A204.1 (cell line): ENCODE measurements around the gene SIRPA.

Experiments
- FAIRE-seq: peaks from 2 replicates; lab custom pipeline; 2012; peaks lifted over from hg19 to GRCh38; lab: Jason Lieb, UNC

Gene SIRPA

DNA sequence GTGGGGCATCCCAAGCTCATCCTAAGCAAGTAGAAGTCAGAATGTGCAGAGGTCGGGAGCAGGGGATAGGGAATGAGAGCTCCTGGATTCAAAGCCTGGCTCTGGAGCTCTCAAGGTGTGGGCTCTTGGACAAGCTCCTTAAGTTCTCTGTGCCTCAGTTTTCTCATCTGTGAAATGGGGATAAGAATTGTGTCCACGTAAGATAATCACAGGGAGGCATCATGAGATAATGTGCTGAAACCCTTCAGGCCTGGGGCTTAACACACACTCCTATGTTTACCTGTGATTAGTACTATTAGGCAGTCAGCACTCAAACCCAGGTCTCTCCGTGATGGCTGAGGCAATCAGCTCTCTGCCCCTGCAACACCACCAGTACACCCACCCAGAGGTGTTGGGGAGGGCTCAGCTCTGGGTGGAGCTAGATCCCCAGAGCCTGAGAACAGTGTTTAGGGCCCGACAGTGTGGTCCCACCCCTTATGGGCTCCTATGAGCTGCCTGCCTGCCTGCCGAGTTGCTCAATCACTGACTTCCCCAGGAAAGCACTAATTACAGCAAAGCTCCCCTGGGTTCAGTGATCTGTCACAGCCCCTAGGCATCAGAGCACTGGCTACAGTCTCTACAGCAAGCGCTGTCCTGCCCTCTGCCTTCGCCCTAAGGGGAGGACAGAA, 6.3 kb upstream of the SIRPA start:
- no peak for FAIRE-seq

DNA sequence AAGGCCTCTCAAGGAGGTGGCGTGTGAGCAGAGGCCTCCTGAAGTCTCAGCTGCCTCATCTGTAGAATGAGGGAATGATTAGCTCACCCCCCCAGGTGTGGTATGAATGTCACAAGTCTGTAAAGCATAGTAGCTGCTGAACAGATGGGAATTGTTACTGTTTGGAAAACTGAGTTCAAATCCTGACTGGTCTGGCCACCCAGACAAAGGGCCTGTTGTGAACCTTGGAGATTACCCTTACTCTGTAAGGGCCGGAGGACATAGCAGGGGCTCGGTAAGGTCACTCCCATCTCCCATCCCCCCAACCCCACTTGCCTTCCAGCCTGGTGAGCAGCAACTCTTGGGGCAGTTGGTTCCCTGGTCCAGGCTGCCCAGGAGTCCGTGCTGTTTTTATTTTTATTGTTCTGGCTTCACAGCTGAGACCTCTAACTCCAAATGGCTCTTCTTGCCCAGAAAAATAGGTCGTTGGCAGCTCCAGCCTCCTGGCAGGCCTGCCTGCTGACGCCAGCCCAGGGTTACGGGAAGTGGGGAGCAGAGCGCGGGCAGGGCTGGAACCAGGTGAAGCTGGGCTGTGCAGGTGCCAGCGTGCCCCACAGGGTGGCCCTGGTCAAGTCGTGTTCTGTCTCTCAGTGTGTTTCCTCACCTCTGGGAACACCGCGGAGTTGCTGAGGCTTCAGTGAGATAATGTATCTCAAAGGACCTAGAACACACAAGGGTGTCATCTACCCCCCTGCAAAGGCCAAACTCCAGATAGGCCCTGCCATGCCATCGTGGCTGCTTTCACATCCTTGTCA, 4.5 kb upstream of the SIRPA start:
- no peak for FAIRE-seq

DNA sequence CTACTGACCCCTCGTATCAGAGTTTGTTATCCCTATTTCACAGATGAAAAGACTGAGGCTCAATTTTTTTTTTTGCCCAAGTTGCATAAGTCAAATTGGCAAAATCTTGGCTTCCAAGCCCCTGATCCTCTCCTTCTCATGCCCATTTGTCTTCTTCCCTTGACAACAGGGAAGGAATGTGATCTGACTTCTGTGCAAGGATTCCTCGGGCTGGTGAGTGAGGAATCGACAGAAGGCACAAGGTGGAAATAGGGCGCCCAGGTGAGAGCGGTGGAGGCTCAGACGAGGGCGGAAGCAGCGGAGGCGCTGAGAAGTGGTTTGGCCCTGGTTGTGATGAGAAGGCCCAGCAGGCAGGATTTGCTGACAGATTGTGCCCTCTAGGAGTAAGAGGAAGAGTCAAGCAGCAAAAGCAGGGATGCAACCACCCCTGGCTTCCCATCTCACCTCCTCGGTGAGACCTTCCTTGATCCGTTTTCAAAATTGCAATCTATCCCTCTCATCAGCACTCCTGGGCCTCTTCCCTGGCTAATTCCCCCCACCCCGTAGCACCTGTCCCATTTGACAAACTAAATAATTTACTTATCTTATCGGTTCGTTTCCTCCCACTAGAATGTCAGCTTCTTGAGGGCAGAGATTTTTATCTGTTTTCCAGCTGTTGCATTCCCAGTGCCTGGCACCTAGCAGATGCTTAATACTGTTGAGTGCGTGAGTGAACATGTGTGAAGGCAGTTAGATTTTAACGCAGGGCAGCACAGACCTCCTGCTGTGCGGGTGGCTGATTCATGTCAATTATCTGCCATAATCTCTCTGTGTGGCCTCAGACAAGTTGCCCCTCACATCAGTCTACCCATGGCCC, 3.7 kb upstream of the SIRPA start:
- no peak for FAIRE-seq

DNA sequence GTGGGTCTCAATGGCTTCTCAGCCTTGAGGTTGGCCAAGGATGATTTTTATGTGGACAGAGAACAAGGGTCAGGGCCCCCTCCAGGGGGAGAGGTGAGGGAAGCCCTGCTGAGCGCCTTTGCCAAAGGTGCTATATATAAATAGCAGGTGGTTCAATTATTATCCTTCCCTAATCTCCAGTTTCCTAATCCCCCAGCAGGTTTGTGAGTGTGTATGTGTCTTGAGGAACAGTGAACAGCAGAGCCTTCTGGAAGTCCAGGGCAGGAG, 3.2 kb upstream of the SIRPA start:
- no peak for FAIRE-seq

DNA sequence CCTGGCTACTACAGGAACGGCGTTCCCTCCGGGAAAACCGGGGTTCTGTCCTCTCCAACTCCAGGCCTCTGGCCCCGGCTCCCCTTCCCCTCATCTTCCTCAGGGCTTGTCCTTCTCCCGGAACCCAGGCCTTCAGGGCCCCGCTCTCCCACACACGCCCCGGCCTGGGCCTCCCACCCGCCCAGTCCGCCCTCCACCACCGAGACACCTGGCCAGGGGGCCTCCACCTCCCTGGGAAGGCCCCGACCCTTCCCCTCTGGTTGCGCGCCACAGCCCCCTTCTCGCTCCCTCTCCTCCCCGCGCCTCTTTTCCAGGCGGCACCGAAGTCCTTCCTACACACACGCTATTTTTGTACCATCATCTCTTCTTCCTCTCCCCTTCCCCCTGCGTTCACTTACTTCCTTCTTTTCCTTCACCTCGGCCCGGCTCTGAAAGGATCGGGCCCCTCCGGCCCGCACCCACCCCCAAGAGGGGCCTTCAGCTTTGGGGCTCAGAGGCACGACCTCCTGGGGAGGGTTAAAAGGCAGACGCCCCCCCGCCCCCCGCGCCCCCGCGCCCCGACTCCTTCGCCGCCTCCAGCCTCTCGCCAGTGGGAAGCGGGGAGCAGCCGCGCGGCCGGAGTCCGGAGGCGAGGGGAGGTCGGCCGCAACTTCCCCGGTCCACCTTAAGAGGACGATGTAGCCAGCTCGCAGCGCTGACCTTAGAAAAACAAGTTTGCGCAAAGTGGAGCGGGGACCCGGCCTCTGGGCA, 1.3 kb upstream of the SIRPA start:
- FAIRE-seq = no peak

DNA sequence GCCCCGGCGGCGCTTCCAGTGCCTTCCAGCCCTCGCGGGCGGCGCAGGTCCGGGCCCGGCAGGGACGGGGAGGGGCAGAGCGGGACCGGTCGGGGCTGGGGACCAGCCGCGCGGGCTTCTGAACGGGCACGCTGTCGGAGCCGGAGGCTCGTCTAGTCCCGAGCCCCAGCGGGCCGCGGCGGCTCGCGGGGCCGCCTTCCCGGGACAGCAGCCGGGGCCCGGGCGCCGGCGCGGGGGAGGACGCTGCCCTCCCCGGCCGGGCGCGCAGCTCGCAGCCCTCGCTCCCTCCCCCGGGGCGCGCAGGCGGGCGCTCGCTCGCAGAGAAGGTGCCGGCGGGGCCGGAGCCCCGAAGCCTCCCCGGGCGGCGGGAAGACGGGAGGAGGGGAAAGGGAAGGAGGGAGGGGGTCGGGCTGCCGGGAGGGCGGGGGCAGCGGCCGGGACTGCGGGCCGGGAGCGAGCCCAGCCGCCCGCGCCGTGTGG, 696 bp upstream of the SIRPA start:
- no peak for FAIRE-seq

DNA sequence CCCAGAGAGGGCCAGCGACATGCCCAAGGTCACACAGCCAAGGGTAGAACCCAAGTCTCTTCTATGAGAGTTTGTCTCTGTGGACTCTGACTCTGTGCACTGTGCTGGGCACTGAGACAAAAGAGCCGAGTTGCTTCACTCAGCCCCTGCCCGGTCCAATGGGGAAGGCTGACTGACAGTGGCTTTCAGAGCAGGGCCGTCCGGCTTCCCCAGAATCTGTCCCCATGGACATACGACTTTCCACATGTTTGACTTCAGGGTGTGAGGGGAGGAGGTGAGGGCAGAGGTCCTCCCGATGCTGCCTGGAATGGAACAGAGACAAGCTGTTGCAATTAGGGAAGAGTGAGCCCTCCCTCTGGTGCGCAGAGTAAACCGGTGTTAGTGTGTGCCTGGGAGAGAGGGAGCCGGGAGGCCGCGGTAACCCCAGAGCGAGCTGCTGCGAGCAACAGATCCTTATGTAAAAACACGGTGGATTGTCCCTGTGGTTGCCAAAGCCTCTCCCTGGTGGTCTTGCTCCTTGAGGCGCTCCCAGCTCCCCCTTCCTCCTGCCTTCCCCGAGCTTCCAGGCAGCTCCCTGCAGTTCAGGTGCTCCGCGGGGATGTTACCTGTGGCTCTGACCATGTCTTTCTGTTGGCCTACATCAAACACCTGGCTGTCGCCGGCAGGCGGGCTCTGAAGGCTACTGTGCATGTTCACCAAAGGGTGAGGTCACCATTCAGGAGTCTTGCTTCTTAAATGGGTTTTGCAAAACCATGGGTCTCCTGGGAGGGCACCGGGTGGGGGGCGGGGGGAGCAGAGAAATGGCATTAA, 672 bp downstream of the SIRPA start:
- FAIRE-seq = no peak

DNA sequence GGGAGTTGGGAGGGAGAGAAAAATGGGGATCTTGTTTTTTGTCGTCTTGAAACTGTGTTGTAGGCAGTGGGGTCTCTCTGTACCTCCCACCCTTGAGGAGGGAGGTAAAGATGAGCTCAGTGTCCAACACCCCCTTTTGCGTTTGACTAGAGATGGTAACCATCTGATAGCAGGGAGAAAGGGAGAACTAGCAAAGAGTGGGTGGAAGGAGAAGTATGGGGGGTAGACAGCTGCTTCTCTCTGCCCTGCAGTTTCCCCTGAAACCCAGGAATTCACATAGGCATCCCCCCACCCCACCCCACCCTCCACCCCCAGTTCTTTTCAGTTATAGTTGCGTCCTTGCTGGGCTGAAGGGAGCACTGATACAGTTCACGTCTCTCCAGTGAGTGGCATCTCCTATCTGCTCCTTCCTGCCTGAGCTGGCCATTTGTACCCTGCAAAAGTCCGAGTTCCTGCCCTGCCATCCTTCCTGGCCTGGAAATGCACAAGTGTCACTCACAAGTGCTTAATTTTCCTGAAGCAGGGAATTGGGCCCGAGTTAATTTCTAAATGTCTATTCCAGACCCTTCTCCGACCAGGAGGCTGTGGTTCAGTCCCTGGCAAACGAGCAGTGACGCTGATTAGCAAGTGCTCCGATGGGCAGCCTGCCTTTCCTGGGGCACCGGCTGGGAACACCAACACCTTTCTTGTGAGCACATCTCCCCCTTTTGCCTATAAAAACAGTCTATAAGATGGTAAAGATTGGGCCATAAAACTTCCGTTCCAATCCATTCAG, 1.5 kb downstream of the SIRPA start:
- FAIRE-seq = no peak

DNA sequence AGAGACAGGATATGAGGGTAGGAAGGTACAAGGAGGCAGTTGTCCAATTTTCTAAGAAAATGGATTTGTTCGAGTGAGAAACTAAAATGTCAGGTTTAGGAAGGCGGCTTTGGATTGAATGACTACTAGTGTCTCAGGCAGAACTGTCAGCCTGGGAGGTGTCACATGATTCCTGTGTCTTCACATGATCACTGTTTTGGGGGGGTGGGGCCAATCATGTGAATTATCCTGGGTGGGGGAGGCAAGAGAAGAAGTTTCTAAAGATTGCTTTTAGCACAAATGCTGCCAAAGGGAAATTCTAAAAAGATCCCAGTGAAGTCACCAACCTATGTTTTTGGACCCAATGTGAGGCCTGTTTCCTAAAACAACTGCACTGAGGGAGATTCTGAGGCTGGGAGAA, 2.3 kb downstream of the SIRPA start:
- no peak for FAIRE-seq

DNA sequence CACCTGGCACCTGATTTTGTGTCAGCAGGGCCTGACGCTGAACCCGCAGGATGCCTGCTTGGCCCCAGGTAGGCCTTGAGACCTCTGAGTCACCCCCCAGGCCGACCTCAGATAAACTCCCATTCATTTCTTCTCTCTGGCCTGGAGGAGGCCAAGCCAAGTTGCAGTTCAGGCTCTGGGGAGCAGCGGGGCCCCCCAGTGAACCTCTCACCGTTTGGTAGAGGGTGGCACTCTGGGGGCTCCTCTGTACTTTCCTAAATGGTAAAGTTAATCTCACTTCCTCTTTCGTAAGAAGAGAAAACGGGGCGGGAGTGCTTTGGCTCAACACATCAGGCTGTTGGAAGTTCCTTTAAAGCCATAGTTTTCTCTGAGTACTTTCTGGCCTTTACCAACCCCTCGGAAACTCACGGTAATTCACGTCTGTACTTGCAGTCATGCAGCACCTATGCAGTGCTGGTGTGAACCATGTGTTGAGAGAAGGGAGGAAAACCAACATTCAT, 2.8 kb downstream of the SIRPA start:
- FAIRE-seq = no peak

DNA sequence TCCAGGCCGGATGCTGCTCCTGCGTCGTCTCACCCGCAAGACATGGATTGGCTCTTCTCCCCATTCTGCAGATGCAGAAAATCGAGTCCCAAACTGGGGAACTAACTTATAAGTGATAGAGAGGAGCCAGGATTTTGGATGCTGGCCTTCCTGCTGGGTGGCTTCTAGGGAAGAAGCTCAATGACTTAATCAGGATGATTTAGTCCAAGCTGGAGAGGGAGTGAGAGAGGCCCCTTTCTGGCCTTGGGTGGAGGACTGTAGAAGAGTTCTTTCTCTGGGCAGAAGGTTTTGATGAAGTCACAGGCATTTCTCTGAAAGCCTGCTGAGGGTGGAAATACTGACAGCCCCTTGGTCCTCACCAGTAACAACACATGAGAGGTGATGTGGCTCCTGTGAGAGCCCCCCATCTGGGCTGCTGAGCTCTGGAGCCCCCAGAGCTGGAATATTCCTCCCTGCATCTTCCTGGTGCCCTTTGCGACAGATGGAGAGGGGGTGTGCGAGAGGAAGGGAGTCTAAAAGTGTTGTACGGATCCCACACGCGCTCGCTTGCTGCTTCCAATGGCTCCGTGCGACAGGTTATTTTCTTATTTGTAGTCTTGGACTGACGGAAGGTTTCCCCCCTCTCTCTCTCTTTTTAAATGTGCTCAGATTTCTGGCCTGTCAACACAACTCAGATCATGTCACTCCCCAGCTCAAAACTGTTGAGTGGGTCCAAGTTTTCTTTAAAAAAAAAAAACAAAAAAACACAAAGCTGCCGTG, 3.5 kb downstream of the SIRPA start:
- no peak for FAIRE-seq

DNA sequence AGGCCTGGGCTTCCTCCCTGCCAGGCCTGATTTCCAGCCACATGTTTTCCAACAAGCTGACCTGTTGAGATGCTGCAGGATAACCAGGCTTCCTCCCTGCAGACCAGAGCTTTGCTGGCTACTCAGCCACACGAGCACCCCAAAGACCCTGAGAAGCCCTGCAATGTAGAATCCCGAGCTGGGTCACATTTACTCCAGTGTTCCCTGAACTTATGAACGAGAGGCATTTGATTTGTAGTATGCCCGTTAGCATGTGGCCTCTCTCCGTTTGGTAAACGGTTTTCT, 4.0 kb downstream of the SIRPA start:
- no peak for FAIRE-seq

DNA sequence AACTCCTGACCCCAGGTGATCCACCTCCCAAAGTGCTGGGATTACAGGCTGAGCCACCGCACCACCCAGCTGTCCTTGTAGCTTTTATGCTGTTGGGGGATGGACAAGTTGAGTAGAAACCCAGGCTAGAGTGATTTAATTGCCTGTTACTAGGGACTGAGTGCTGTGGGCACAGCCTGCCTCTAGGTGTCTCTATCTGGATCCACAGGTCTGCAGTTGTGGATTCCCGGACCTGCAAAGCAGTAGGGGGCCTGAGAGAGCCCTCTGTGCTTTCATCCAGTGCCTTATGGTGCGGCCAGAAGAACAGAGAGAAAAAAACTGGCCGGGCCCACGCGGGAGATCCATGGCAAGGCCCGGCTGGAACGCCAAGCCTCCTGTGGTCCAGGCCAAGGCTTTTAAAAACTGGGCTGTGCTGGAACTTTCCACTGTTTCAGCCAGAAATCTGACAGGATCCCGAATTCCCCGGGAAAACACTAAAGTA, 5.2 kb downstream of the SIRPA start:
- FAIRE-seq = no peak

DNA sequence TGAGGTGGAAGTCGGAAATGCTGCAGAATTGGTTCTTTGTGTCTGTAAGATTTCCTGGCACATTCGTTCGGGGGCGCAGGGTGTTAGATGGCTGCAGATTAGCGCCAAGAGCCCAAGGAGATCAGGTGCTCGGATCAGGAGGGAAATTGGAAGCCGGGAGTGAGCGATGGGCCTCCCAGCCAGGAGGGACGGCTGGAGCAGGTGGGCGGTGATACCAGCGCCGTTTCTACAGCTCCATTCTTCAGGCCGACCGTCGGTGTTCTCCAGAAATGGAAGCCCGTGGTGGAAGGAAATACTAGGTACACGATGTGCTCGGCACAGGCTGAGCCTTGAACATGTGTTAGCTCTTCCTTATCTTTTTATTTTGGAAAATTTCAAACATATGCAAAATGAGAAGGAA, 6.5 kb downstream of the SIRPA start:
- no peak for FAIRE-seq

DNA sequence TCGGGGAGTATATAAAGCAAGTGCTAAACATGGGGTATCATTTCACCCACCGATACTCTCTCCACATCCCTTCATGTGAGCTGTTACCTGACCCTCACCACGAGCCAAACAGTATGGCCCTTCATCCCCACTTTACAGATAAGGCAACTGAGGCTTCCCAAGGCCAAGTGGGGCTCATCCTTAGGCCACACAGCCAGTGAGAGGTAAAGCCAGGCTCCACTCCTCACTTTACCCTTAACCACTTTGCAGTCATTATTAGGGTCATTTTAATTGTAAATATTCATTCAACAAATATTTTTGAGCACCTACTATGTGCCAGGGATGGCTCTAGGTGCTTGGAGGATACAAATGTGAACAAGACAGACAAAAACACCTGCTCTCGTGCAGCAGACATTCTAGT, 7.0 kb downstream of the SIRPA start:
- no peak for FAIRE-seq

DNA sequence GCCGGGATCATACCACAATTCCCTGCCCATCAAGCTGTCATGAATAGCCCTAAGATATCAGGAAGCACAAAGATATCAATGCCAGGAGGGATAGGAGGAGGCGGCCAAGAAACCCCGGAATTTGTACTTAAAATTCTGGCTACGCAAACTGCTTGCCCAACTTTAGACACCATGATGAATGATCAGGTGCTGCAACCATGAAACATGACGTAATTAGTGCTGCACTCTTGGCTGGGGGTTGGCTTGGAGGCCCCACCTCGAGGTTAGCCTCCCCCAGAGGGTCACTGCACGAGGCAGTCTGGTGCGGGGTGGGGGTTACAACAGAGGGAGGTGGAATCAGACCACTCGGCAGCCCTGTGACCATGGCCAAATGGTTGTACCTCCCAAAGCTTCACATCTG, 8.9 kb downstream of the SIRPA start:
- no peak for FAIRE-seq

DNA sequence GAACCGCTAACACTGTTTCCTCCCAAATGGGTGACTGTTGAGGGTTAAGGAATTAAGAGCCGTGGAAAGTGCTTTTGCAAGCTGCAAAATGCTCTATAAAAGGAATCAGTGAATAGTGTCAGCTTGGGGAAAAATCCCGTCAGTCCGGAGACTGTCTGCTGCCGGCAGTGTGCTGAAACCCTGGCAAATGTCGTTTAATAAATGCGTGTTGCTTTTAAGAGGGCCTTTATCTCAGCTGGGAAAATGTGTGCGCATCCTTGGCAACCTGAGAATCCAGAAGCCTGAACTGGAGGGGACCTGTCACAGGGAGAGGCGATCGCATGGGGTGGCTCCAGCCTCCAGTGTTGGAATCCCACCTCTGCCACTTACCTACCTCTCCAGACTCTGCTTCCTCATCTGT, 9.8 kb downstream of the SIRPA start:
- FAIRE-seq = no peak

DNA sequence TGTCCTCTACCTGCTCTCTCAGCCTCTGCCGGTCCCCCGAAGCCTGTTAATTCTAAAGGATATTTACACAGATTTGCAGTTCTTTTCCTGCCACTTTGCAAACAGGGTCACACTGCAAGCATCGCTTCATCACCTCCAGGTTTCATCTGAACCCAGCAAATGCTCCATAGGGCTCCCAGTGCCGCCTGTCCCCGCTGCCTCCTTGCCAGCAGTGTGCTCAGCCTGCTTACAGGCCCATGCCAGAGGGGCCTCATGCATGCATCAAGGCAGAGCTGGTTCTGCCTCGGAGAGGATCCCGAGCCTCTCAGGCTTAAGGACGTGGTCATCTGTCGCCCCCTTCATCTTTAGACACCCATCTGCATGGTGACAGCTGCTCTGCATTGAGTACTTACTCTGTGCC, 10.5 kb downstream of the SIRPA start:
- no peak for FAIRE-seq

DNA sequence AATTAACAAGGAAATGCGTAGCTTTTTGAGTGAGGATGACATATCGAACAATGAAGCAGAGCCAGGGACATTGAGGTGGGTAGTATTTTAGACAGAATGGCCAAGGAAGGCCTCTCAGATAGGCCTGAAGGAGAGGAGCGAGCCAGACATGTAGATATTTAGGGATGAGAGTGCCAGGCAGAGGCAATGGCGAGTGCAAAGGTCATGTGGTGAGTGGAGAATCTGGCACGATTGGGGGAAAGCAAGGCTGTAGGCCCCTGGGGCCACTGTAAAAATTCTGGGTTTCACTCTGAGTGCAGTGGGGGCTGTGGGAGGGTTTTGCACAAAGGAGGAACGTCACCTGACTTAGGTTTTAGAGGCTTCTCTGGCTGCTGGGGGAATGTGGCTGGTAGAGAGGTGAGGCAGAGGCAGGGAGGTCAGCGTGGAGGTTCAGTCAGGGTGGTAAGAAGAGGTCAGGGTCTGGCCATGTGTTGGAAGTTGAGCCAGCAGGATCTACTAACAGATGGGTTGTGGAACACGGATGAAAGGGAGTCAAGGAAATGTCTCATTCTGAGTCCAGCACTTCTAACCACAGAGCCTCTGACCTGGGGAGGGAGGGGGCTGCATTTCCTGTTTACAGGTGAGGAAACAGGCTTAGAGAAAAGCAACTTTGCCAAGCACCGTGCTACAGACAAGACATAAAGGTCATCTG, 11.3 kb downstream of the SIRPA start:
- FAIRE-seq = no peak
